ENCODE data around the gene CKLF.
A peak's percentile ranks its signal among the peaks of the same experiment; 100 is the strongest.

The CKLF gene

GRCh38 chr16:66516808-66517585 lies 35.4 kb upstream of the CKLF start:
- FAIRE-seq (peak; percentile 99), DNase-seq (ENCODE audit: extremely low spot score, insufficient read length, low read depth) (peak; percentile 90)

- peak; percentile 26 for FAIRE-seq
These were observed 34.7 kb upstream of the CKLF start for GRCh38 chr16:66517586-66518263.

GRCh38 chr16:66519482-66520373 lies 32.6 kb upstream of the CKLF start:
- FAIRE-seq = no peak
- no peak for DNase-seq (ENCODE audit: extremely low spot score, insufficient read length, low read depth)

More at GRCh38 chr16:66517586-66518263, 34.7 kb upstream of the CKLF start:
- DNase-seq (ENCODE audit: extremely low spot score, insufficient read length, low read depth) = no peak

GRCh38 chr16:66520406-66521170 lies 31.8 kb upstream of the CKLF start:
- FAIRE-seq (no peak), DNase-seq (ENCODE audit: extremely low spot score, insufficient read length, low read depth) (no peak)

- DNase-seq (ENCODE audit: extremely low spot score, insufficient read length, low read depth) = no peak
These were observed 31.1 kb upstream of the CKLF start for GRCh38 chr16:66521252-66521713.

GRCh38 chr16:66521951-66522771 lies 30.2 kb upstream of the CKLF start:
- DNase-seq (ENCODE audit: extremely low spot score, insufficient read length, low read depth) (peak; percentile 54), FAIRE-seq (peak; percentile 95)

More at GRCh38 chr16:66521252-66521713, 31.1 kb upstream of the CKLF start:
- FAIRE-seq = no peak

- FAIRE-seq (no peak), DNase-seq (ENCODE audit: extremely low spot score, insufficient read length, low read depth) (no peak)
These were observed 29.4 kb upstream of the CKLF start for GRCh38 chr16:66522816-66523590.

GRCh38 chr16:66523861-66524354 lies 28.5 kb upstream of the CKLF start:
- peak; percentile 89 for FAIRE-seq
- no peak for DNase-seq (ENCODE audit: extremely low spot score, insufficient read length, low read depth)

- FAIRE-seq = peak; percentile 98
- no peak for DNase-seq (ENCODE audit: extremely low spot score, insufficient read length, low read depth)
These were observed 27.7 kb upstream of the CKLF start for GRCh38 chr16:66524601-66525164.

- FAIRE-seq = no peak
- DNase-seq (ENCODE audit: extremely low spot score, insufficient read length, low read depth) = no peak
These were observed 26.8 kb upstream of the CKLF start for GRCh38 chr16:66525396-66526180.

GRCh38 chr16:66528294-66528693 lies 24.1 kb upstream of the CKLF start:
- no peak for DNase-seq (ENCODE audit: extremely low spot score, insufficient read length, low read depth)
- FAIRE-seq = no peak

GRCh38 chr16:66529475-66529874 lies 22.9 kb upstream of the CKLF start:
- DNase-seq (ENCODE audit: extremely low spot score, insufficient read length, low read depth) (no peak), FAIRE-seq (no peak)

- no peak for FAIRE-seq
- DNase-seq (ENCODE audit: extremely low spot score, insufficient read length, low read depth) = no peak
These were observed 18.0 kb upstream of the CKLF start for GRCh38 chr16:66534376-66534799.

- DNase-seq (ENCODE audit: extremely low spot score, insufficient read length, low read depth) (no peak), FAIRE-seq (no peak)
These were observed 15.9 kb upstream of the CKLF start for GRCh38 chr16:66536525-66536924.

- DNase-seq (ENCODE audit: extremely low spot score, insufficient read length, low read depth) = no peak
- no peak for FAIRE-seq
These were observed 15.1 kb upstream of the CKLF start for GRCh38 chr16:66537236-66537635.

GRCh38 chr16:66538910-66539309 lies 13.5 kb upstream of the CKLF start:
- FAIRE-seq (no peak), DNase-seq (ENCODE audit: extremely low spot score, insufficient read length, low read depth) (no peak)

All from GM18507 (cell line).